ENCODE data around the gene GMEB1.
"Not testable (repeated sequence)": the region's sequence is repeated elsewhere in the genome, so short reads cannot be mapped to it uniquely, and the experiment has no call there.

The GMEB1 gene, protein sequence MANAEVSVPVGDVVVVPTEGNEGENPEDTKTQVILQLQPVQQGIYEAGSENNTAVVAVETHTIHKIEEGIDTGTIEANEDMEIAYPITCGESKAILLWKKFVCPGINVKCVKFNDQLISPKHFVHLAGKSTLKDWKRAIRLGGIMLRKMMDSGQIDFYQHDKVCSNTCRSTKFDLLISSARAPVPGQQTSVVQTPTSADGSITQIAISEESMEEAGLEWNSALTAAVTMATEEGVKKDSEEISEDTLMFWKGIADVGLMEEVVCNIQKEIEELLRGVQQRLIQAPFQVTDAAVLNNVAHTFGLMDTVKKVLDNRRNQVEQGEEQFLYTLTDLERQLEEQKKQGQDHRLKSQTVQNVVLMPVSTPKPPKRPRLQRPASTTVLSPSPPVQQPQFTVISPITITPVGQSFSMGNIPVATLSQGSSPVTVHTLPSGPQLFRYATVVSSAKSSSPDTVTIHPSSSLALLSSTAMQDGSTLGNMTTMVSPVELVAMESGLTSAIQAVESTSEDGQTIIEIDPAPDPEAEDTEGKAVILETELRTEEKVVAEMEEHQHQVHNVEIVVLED

DNA sequence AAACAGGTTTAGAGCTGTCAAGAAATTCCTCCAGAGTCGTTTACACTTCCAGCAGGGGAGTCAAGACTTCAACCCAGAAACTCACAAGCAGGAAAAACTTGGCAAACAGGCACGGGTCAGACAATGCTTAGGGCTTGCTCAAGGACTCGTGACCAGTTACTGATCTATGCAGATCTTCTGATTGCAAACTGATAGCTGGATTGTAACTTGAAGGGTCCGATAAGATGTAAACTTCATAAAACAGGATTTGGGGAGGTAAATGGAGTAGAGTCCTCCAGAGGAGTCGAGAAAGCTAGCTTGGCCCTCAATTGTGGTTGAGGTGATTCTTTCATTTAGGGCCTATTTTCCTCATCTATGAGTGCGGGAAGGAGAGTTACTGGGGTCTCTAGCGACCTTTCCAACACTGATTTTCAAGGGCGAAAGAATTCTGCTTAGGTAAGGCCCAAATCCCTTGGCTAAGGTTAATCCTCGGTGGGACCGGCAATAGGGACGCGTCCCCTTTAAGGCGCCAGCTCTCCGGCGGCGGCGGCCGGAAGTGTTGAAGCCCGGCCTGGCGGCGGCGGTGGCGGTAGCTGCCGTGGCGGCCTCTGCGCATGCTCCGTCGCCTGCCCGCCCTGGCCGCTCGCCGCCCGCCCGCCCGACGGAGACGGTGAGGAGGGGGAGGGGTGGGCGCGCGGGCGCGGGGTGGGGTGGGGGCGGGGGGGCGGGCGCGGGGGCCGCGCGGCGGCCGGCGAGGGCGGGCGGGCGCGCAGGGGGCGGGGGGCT, at the start of gene GMEB1:
Gene GMEB1, plus strand, starts transcription at position 594 of the 765 bp plus-strand sequence. CDS start 14,829 bp downstream, outside the sequence.
- peak; percentile 91 for DNase-seq

DNA sequence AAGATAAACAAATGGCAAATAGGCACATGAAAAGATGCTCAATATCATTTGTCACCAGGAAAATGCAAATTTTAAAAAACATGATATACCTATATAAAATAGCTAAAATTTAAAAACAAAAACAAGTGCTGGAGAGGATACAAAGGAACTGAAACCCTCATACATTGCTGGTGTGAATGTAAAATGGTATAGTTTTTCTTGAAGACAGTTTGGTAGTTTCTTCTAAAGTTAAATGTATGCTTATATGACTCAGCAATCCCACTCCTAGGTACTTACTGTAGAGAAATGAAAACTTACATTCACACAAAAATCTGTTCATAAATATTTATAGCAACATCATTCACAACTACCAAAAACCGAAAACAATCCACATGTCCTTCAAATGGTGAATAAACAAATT, 36.9 kb upstream of the GMEB1 start:
- DNase-seq: no peak

DNA sequence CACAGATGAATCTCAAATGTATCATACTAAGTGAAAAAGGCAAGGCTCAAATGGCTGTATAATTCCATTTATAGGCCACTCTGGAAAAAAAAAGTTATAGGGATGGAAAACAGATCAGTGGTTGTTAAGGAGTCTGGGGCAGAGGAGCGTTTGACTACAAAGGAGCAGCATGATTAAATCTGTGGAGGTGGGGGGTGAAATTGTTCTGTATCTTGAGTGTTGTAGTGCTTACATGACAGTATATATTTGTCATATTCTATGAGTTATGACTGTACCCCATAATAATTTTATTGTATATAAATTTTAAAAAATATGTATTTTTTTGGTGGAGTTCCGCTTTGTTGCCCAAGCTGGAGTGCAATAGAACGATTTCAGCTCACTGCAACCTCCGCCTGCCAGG, 36.0 kb upstream of the GMEB1 start:
- no peak for DNase-seq

DNA sequence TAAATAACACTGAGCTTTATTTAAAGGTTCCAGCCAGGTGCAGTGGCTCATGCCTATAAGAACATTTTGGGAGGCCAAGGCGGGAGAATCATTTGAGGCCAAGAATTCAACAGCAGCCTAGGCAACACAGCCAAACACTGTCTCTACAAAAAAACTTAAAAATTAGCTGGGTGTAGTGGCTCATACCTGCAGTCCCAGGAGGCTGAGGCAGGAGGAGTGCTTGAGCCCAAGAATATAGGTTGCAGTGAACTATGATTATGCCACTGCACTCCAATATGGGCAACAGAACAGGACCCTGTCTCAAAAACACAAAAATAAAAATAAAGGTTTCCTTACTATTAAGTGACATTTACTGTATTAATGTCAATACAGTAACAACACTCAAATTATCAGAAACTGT, 27.8 kb upstream of the GMEB1 start:
- peak; percentile 10 for DNase-seq

DNA sequence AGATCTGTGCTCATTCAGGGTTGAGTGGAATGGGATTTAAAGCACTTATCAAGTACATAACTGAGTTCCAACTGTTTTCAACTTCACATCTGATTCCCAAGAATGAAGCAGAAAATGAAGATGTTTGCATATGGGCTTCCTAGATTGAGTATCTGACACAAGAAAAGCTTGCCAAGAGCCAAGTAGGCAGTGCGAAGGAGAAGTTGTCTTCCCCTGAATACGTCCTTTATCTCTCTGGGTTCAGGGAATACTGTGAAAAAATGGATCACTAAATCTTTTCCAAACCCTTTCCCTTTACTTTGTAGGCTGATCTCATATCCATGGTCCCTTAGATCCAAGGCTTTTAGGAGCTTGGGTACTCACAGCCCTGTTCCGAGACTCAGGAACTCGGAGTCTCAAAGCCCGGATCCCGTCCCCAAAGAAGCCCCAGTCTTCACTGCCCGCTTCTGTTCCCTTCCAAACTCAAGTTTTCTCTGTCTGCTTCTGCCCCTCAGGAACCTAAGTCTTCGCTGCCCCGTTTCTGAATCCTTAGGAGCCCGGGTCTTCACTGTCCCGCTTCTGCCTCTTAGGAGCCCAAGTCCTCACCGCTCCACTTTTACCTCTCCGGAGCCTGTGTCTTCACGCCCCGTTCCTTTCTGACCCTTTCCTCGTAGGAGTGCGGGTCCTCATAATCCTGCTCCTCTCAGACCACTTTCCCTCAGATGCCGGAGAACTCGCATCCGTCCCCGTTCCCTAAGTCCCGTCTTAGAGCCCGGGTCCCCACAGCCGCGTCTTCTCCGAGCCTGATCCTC, 26.3 kb upstream of the GMEB1 start:
- peak; percentile 44 for DNase-seq

DNA sequence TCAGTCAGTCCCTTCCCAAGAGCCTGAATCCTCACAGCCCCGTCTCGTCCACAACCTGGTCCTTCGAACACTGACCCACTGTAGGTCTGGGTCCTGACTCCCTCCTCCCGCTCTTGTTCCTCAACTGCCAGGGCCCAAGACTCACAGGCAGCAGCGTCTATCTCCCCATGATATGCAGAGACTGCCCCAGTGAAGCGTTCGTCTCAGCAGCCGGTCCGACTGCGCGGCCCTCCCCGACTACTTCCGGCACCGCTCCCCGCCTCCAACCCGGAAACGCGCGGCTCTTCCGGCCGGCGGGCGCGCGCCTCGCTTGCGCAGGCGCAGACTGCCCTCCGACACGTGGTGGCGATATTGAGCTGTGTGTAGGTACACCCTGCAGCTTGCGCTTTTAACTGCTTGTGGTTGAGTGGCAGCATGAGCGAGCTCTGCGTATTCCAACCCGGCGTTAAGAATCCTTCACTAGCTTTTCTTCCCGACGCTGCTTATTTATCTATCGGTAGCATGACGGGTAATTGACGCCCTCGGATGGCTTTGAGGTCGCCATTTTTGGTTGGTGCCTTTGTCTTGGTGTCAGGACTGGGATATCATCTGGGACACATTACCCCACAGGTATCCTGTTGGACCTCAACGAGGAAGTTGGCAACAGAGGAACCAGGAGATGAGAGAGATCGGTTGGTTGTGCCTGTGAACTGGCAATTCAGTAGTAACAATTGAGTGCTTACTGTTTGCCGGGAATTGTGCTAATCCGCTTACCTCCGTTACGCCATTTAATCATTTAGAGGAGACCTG, 25.5 kb upstream of the GMEB1 start, which contains the start of gene TAF12:
Gene TAF12, minus strand, starts transcription at position 221 of the 789 bp plus-strand sequence. CDS start 20,986 bp downstream, outside the sequence.
- peak; percentile 93 for DNase-seq

DNA sequence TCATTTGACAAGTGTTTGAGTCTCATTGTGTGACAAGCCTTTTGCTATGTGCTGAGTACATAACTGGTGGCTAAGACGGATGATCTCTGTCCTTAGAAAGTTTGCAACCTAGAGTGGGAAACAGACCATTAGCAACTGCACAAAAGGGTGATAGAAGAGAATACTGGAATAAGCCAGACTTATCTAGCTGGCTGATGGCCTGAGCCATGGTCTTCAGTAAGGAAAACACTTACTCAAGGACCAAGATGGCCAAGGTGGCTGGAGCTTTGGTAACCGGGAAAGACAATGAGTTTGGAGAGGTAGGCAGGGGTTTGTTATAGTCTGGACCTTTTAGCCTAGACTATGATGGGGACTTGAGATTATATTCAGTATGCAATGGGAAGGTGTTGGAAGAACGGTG, 24.1 kb upstream of the GMEB1 start:
- no peak for DNase-seq

DNA sequence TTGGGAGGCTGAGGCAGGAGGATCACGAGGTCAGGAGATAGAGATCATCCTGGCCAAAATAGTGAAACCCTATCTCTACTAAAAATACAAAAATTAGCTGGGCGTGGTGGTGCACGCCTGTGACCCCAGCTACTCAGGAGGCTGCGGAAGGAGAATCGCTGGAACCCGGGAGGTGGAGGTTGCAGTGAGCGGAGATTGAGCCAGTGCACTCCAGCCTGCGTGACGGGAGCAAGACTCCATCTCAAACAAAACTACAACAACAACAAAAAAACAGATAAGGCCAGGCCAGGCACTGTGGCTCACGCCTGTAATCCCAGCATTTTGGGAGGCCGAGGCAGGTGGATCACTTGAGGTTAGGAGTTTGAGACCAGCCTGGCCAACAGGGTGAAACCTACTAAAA, 23.2 kb upstream of the GMEB1 start:
- not testable (repeated sequence) for DNase-seq

DNA sequence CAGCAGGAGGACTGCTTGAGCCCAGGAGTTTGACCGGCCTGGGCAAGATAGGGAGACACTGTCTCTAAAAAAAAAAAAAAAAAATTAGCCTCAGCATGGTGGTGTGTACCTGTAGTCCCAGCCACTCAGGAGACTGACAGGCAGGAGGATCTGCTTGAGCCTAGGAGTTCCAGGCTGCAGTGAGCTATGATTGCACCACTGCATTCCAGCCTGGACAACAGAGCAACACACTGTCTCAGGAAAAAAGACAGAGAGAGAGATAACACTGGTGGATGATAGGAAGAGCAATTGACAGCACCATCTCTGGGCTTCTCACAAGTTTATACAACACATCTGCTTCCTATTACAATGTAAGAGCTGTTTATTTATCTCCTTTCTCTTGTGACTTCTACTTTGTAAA, 22.5 kb upstream of the GMEB1 start:
- no peak for DNase-seq

DNA sequence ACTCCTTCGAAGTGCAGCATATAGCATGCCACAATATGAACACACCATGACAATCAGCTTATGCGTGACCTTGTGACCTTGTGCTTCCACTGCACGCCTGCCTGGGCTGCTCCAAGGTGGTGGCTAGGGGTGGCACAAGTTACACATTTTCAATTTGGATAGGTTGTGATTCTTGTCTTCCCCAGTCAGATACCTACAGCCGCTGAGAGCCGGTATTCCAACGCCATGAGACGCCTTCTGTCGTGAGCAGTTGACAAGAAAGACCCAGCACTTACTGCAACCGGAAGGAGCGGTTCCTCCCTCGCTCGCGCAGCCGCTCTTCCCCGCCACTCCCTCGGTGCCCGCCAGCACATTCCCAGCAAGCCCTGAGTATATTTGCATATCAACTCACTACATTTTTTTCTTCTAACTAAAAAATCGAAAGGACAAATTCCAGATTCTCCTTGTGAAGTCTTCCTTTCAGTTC, 20.5 kb upstream of the GMEB1 start:
- DNase-seq: peak; percentile 91

DNA sequence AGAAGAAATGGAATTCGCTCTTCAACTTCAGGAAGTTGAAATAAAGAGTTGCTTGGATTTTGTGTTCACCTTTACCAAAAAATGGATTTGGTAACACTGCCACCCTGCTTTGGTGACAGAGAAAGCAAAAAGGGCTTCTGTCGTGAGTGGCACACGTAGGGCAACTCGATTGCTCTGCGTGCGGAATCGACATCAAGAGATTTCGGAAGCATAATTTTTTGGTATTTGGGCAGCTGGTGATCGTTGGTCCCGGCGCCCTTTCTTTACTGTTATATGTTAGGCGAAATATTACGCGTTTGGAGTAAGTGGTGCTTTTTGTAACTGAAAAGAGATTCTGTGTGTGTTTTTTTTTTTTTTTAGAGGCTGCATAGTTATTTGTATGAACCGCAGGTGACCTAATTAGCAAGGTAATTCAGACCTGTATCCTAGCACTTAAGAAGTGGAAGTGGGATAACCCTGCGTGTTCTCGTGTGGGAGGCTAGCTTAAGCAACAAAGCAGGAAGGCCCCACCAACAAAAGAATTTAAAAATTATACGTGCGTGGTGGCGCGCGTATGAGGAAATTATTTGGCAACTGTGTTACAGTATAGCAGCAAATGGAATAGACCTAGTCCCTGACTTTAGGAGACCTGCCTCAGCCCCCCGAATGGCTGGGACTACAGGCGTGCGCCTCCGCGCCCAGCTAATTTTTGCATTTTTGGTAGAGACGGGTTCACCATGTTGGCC, 19.9 kb upstream of the GMEB1 start, which contains the start of gene RNU11:
Gene RNU11, plus strand, starts transcription at position 127 of the 725 bp plus-strand sequence.
- peak; percentile 95 for DNase-seq

DNA sequence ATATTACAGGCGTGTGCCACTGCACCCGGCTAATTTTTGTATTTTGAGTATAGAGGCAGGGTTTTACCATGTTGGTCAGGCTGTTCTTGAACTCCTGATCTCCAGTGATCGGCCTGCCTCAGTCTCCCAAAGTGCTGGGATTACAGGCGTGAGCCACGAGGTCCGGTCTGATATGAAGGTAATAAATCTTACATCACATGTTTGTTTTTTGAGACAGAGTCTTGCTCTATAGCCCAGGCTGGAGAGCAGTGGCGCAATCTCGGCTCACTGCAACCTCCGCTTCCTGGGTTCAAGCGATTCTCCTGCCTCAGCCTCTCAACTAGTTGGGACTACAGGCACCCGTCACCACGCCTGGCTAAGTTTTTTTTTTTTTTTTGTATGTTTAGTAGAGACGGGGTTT, 15.5 kb upstream of the GMEB1 start:
- not testable (repeated sequence) for DNase-seq

DNA sequence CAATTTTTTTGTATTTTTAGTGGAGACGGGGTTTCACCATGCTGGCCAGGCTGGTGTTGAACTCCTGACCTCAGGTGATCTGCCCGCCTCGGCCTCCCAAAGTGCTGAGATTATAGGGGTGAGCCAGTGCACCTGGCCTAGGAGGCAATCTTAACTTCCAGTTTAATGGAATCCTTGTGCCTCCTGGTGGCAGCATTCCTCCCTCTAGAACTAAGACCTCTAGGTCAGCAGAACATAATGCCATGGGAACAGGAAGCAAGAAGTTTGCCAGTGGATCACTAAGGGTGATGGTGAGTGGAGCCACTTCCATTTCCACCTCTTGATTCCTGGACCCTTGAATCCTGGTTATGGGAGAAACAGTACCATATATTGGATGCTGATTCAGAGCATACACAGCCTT, 14.7 kb upstream of the GMEB1 start:
- DNase-seq: peak; percentile 25

DNA sequence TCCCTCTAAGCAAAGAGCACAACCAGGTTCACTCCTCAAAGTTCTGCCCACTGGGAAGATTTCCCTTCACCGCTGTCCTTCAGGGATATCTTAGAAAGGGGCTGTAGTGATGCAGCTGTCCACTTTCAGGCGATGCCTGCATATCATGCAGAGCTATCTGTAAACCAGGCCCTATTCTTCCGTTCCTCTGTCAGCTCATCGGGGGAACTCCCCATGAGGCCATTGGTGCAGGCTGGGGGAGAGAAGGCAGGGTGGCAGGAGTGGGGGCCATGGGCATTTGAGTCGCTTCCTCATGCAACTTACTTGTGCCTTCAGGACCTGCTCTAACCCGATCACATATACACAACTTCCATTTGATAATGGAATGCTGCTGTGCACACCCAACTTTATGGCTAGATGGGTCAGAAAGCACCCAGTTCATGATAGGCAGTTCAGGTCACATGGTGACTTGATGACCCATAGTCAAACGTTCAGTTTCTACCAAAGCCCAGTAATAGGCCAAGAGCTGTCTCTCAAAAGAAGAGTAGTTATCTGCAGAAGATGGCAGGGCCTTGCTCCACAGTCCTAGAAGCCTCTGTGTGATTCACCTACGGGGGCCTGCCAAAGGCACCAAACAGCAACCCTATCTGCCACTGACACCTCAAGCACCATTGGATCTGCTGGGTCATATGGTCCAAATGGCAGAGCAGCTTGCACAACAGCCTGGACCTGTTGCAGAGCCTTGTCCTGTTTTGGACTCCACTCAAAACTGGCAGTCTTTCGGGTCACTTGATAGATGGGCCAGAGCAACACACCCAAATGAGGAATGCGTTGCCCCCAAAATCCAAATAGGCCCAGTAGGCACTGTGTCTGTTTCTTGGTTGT, 12.9 kb upstream of the GMEB1 start:
- not testable (repeated sequence) for DNase-seq

DNA sequence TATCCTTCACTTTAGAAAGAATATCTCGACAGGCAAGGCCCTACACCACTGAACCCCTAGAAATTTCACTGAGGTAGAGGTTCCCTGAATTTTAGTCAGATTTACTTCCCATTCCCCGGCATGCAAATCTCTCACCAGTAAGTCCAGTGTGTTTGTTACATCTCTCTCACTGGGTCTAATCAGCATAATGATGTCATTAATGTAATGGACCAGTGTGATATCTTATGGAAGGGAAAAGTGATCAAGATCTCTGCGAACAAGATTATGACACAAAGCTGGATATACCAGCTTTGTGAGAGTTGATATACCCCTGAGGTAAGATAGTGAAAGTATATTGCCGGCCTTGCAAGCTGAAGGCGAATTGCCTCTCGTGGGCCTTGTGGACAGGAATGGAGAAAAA, 12.2 kb upstream of the GMEB1 start:
- DNase-seq: no peak

DNA sequence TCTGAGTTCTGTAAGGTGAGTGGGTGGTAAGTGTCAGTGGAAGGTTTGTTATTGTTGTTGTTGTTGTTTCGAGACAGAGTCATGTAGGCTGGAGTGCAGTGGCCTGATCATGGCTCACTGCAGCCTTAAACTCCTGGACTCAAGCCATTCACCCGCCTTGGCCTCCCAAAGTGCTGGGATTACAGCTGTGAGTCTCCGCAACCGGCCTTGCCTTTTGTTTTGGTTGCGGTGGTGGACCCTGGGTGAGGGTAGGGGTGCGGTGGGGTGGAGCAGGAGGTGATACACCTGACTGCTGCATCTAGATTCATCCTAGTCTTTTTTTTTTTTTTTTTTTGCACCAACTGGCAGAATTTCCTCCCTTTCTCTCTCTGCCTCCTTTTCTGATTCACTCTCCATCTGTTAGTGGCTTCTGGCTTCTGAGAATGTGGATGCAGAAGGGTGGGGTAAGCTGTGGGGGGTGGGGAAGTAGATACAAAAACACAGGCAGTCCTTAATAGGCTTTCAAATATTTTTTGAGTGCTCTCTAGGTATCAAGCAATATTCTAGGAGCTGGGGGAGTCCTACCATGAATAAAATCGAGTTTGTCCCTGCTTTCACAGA, 4.6 kb upstream of the GMEB1 start:
- DNase-seq: no peak

DNA sequence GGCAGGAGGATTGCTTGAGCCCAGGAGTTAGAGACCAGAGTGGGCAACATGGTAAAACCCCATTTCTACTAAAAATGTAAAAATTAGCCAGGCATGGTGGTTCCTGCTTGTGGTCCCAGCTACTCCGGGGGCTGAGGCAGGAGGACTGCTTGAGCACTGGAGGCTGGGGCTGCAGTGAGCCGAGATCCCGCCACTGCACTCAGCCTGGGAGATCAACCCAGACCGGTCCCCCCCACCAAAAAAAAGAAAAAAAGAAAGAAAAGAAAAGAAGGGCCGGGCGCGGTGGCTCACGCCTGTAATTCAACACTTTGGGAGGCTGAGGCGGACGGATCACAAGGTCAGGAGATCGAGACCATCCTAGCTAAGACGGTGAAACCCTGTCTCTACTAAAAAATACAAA, 1.8 kb upstream of the GMEB1 start:
- DNase-seq: no peak

DNA sequence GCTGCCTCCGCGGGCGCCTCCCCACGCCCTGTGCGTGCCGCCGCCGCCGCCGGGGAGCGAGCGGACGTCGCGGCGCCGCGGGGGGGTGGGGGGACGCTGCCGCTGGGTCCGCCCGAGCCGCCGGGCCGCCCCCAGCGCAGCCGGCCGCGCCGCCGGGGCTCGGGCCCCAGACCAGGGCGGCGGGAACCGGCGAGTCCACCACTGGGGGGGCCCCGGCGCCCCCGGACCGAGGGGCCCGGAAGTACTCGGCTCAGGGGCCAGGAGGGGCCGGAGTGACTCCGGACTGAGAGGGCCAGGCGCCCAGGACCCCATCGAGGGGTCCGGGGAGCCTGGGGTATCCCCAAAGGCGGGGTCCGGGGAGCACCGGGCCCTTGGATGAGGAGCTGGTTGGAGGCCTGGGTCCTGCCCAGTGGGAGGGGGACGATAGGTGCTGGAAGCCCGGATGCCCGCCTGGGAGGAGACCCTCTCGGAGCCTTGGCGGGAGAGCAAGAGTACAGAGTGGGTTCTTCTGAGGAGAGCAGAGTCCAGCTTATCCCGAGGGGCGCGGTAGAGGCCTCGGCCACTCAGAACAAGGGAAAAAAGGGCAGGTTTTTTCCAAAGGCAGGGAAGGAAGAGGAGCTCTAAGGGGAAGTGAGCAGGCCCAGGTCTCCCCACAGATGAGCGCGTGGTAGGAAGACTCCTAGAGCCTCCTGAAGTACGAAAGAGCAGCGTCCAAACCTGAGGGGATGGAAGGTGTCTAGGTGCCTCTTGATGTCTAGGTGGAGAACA, 556 bp downstream of the GMEB1 start:
- peak; percentile 67 for DNase-seq

DNA sequence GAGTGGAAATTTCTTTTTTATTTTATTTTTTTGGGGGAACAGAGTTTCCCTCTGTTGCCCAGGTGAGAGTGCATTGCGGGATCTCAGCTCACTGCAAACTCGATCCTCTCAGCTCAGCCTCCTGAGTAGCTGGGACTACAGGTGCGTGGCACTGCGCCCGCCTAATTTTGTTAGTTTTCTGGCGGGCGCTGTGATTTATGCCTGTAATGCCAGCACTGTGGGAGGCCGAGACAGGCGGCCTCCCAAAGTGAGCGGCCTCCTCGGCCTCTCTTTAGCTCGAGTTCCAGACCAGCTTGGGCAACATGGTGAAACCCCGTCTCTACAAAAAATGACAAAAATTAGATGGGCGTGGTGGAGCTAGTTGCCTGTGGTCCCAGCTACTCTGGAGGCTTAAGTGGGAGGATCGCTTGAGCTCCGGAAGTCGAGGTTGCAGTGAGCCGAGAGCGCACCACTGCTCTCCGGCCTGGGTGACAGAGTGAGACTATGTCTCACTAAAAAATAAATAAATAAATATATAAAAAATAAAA, 2.7 kb downstream of the GMEB1 start:
- DNase-seq: no peak

Measured in NCI-H69 (cell line).